GM23338 (cell line): Measurements from ENCODE around the gene WNK2.

Experiments used
- CREB1 ChIP-seq: fragments of 250-450 bp; sonication (Bioruptor Pico); IDR thresholded peaks from 2 replicates; pipeline ENCODE4 v1.5.0; 2020; ENCODE audit warnings: low read depth, mild to moderate bottlenecking, moderate library complexity
- EZH2 ChIP-seq: fragments of 200-600 bp; sonication (generic); IDR thresholded peaks from one replicate; pipeline ENCODE4 v1.8.0; 2017; ENCODE audit warnings: antibody characterized with exemption, mild to moderate bottlenecking, low read depth; ENCODE audit not compliant: unreplicated experiment
- ZNF114 ChIP-seq: fragments of 250-450 bp; sonication (Bioruptor Pico); IDR thresholded peaks from 2 replicates; pipeline ENCODE4 v1.5.0; 2020; ENCODE audit warnings: mild to moderate bottlenecking, moderate library complexity
- TF ChIP-seq, protein P1 (sequence below), 2 experiments: fragments of 200-600 bp in 1 of 2; sonication (generic) in 1 of 2; conservative IDR thresholded peaks; 2 replicates each; pipeline versions ENCODE4 v1.5.1 to v1.6.1; 2016 to 2017; ENCODE audit warnings: antibody characterized with exemption in 2 of 2, low read depth in 2 of 2, mild to moderate bottlenecking in 2 of 2, moderate library complexity in 1 of 2

DNA sequence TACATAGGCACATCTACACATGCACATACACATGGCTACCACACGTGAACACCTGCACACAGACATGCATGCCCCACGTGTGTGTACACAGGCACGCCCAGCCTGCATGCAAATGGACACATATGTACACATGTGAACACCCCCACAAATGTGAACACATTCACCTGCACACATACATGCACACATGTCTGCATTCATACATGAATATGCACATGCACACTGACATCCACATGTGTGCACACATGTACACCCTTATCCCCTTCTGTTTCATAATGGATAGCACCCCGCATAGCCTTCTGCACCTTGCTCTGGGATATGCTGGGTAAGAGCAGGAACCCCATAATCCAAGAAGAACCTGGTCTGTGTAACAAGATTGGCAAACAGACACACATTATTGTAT is 66.2 kb downstream of the WNK2 start:
- TF ChIP-seq, protein P1, sequence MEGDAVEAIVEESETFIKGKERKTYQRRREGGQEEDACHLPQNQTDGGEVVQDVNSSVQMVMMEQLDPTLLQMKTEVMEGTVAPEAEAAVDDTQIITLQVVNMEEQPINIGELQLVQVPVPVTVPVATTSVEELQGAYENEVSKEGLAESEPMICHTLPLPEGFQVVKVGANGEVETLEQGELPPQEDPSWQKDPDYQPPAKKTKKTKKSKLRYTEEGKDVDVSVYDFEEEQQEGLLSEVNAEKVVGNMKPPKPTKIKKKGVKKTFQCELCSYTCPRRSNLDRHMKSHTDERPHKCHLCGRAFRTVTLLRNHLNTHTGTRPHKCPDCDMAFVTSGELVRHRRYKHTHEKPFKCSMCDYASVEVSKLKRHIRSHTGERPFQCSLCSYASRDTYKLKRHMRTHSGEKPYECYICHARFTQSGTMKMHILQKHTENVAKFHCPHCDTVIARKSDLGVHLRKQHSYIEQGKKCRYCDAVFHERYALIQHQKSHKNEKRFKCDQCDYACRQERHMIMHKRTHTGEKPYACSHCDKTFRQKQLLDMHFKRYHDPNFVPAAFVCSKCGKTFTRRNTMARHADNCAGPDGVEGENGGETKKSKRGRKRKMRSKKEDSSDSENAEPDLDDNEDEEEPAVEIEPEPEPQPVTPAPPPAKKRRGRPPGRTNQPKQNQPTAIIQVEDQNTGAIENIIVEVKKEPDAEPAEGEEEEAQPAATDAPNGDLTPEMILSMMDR (conservative IDR thresholded peaks at IDR 0.05; ENCODE audit: low read depth in 2 of 2): no peak
- TF ChIP-seq EZH2 (no peak), CREB1 (CRISPR knock-in tag) (no peak), ZNF114 (CRISPR knock-in tag) (no peak)
